GM13977 (cell line): Measurements from ENCODE around the gene SCAPER.
"Not testable (repeated sequence)": the region's sequence is repeated elsewhere in the genome, so short reads cannot be mapped to it uniquely, and the experiment has no call there.

Source experiments
- DNase-seq: peaks from one replicate; pipeline ENCODE4 v3.0.0; 2012; ENCODE audit warnings: low spot score
- in situ Hi-C: fragments of 300-500 bp; cut with MboI; formaldehyde crosslinking; loops from one replicate; pipeline ENCODE4 v1.12.0; 2022; ENCODE audit warnings: low sequenced_read_pairs, low pct_unique_long_range_greater_than_20kb, mixed read lengths, inconsistent platforms; ENCODE audit not compliant: unreplicated experiment
- TF ChIP-seq, protein P1 (sequence below): IDR thresholded peaks from 2 replicates; pipeline ENCODE4 v1.5.1; 2012; ENCODE audit warnings: mild to moderate bottlenecking, control low read depth; ENCODE audit not compliant: insufficient read depth; ENCODE audit errors: extremely low read depth, missing control alignments

The SCAPER gene

GRCh38 chr15:76863123-76863522 lies 42.0 kb downstream of the SCAPER start:
- in situ Hi-C loops: no loop called here
- DNase-seq: no peak
- TF ChIP-seq, protein P1, sequence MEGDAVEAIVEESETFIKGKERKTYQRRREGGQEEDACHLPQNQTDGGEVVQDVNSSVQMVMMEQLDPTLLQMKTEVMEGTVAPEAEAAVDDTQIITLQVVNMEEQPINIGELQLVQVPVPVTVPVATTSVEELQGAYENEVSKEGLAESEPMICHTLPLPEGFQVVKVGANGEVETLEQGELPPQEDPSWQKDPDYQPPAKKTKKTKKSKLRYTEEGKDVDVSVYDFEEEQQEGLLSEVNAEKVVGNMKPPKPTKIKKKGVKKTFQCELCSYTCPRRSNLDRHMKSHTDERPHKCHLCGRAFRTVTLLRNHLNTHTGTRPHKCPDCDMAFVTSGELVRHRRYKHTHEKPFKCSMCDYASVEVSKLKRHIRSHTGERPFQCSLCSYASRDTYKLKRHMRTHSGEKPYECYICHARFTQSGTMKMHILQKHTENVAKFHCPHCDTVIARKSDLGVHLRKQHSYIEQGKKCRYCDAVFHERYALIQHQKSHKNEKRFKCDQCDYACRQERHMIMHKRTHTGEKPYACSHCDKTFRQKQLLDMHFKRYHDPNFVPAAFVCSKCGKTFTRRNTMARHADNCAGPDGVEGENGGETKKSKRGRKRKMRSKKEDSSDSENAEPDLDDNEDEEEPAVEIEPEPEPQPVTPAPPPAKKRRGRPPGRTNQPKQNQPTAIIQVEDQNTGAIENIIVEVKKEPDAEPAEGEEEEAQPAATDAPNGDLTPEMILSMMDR: no peak

DNA sequence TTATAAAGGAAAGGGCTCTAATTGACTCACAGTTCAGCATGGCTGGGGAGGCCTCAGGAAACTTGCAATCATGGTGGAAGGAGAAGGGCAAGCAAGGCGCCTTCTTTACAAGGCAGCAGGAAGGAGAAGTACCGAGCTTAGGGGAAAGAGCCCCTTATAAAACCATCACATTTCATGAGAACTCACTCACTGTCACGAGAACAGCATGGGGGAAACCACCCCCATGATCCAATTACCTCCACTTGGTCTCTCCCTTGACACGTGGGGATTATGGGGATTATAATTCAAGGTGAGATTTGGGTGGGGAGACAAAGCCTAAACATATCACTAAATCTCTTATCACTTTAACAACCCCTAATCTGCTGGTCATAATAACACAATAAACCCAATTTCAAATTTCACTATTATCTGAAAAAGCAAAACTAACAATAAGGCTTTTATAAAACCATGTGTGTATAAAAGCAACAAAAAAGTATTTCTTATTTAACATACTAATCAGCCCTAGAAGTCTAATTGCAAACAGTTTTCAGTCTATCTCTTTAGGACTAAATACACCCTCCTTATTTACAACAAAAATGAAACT lies 43.2 kb downstream of the SCAPER start:
- no peak for DNase-seq
- in situ Hi-C loops: no loop called here
- TF ChIP-seq, protein P1: no peak

- in situ Hi-C loops: no loop called here
- TF ChIP-seq, protein P1: no peak
- no peak for DNase-seq
Observed at GRCh38 chr15:76860201-76860600, 44.9 kb downstream of the SCAPER start.

- DNase-seq, in situ Hi-C loops: not testable (repeated sequence)
Observed at GRCh38 chr15:76850367-76850766, 54.8 kb downstream of the SCAPER start.

DNA sequence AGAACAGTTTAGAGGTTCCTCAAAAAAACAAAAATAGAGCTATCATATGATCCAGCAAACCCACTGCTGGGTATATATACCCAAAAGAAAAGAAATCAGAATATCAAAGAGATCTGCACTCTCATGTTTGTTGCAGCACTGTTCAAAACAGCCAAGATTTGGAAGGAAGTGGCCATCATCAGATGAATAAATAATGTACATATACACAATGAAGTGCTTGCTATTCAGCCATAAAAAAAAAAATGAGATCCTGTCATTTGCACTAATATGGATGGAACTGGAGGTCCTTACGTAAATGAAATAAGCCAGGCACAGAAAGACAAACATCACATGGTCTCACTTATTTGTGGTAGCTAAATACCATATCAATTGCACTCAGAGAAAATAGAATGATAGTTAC lies 58.4 kb downstream of the SCAPER start:
- in situ Hi-C loops: loop anchor here (10.0 kb wide), 1 partner anchor 612 kb away; no protein-coding TSS in a partner anchor
- DNase-seq: no peak

DNA sequence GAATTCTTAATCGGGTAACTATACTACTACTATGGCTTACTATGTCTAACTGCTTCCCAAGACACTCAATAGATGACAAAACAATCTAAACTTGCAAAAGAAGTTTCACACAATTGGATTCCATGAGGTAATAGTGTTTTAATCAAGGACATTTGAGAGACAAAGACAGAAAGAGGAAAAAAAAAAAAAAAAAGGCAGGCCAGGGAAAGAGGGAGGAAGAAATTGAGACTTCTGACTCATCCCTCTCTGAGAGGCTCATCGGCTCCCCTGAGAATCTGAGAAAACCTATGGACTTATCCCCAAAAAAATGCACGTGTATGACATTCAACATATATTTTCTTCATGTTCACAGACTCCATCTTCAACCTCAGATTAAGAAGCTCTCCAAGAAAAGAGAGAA lies 61.0 kb downstream of the SCAPER start:
- TF ChIP-seq, protein P1: no peak
- in situ Hi-C loops: loop anchor here (10.0 kb wide), 1 partner anchor 609 kb away; no protein-coding TSS in a partner anchor
- no peak for DNase-seq

More for the DNA sequence above, 58.4 kb downstream of the SCAPER start:
- TF ChIP-seq, protein P1: no peak

GRCh38 chr15:76843269-76843668 lies 61.9 kb downstream of the SCAPER start:
- TF ChIP-seq, protein P1: no peak
- in situ Hi-C loops: loop anchor here (10.0 kb wide), 1 partner anchor 608 kb away; no protein-coding TSS in a partner anchor
- DNase-seq: no peak
